GM12878 (cell line): ENCODE results near the gene P3H2. TPM values are rescaled to one million over a fixed set of nuclear protein-coding genes. Genes with fewer than 3 reads are reported as not detected.
A peak's percentile ranks its signal among the peaks of the same experiment; 100 is the strongest.

ENCODE experiments used
- ATAC-seq: fragments of 200-7000 bp; cut with Tn5 transposase; 3 replicates; pipeline ENCODE4 v1.9.1; 2020; ENCODE audit warnings: mild to moderate bottlenecking, moderate library complexity
- BruUV-seq: library from RNA; stranded (reverse); fragments of 400-500 nt; replicated peaks from 2 replicates; lab custom pipeline; 2021; lab: Mats Ljungman, UMichigan
- CTCF ChIA-PET: fragments of 300-600 bp; sonication (Branson Sonifier 250); formaldehyde crosslinking; extraction: SDS; loops from one replicate; lab custom pipeline; 2021; ENCODE audit warnings: inconsistent platforms; lab: Yijun Ruan, JAX
- POLR2A ChIA-PET: fragments of 350-600 bp; formaldehyde crosslinking; extraction: SDS; loops from one replicate; lab custom pipeline; 2021; ENCODE audit warnings: inconsistent platforms; lab: Charles Lee
- RAD21 ChIA-PET: fragments of 300-600 bp; sonication (Branson Sonifier 250); formaldehyde crosslinking; loops from one replicate; lab custom pipeline; 2023; ENCODE audit warnings: antibody characterized with exemption; ENCODE audit not compliant: unreplicated experiment; lab: Charles Lee
- SMC1A ChIA-PET: fragments of 300-600 bp; sonication (Branson Sonifier 250); formaldehyde crosslinking; loops from one replicate; lab custom pipeline; 2023; ENCODE audit not compliant: unreplicated experiment, uncharacterized antibody; lab: Charles Lee
- DNase-seq: peaks from one replicate; pipeline ENCODE4 v3.0.0-alpha.2; 2011; ENCODE audit warnings: low read depth, low spot score
- FAIRE-seq: peaks from 3 replicates; lab custom pipeline; 2011; peaks lifted over from hg19 to GRCh38; lab: Jason Lieb, UNC
- H2AFZ ChIP-seq: 2 replicates; pipeline ENCODE4 v1.6.0; 2011; ENCODE audit warnings: low read depth, low read length, control low read depth; ENCODE audit not compliant: control insufficient read depth
- H3K27ac ChIP-seq: 2 replicates; pipeline ENCODE4 v1.5.1; 2011; ENCODE audit warnings: control low read depth; ENCODE audit not compliant: control insufficient read depth, insufficient read depth
- H3K27me3 ChIP-seq, 2 experiments: replicated peaks in 1 of 2; 2 replicates each; pipeline versions ENCODE4 v1.6.0 to v1.6.1; 2011; ENCODE audit warnings: low read length in 1 of 2; ENCODE audit not compliant: control insufficient read depth in 2 of 2, insufficient read depth in 2 of 2
- H3K36me3 ChIP-seq, 2 experiments: 2 replicates each; pipeline ENCODE4 v1.5.1; 2011; ENCODE audit warnings: low read length in 1 of 2; ENCODE audit not compliant: control insufficient read depth in 2 of 2, insufficient read depth in 2 of 2
- H3K4me1 ChIP-seq: 2 replicates; pipeline ENCODE4 v1.6.1; 2011; ENCODE audit warnings: mild to moderate bottlenecking, low read length, moderate library complexity, mixed read lengths; ENCODE audit not compliant: control insufficient read depth, insufficient read depth
- H3K4me2 ChIP-seq: 2 replicates; pipeline ENCODE4 v1.6.0; 2011; ENCODE audit warnings: control low read depth; ENCODE audit not compliant: control insufficient read depth, insufficient read depth
- H3K4me3 ChIP-seq: fragments of 200-600 bp; sonication (generic); 2 replicates; pipeline ENCODE4 v1.5.1; 2016
- H3K79me2 ChIP-seq: 2 replicates; pipeline ENCODE4 v1.6.0; 2011; ENCODE audit warnings: low read length; ENCODE audit not compliant: control insufficient read depth, insufficient read depth
- H3K9ac ChIP-seq: 2 replicates; pipeline ENCODE4 v1.8.0; 2011; ENCODE audit warnings: low read length, control low read depth, mixed read lengths; ENCODE audit not compliant: control insufficient read depth, insufficient read depth
- H3K9me3 ChIP-seq: replicated peaks from 3 replicates; pipeline ENCODE4 v1.5.1; 2011; ENCODE audit warnings: mild to moderate bottlenecking, low read length; ENCODE audit not compliant: control insufficient read depth, insufficient read depth
- H4K20me1 ChIP-seq: 2 replicates; pipeline ENCODE4 v1.6.0; 2011; ENCODE audit not compliant: control insufficient read depth, insufficient read depth
- LARP7 ChIP-seq: fragments of 450-650 bp; IDR thresholded peaks from 2 replicates; pipeline ENCODE4 v1.6.1; 2017; ENCODE audit warnings: mild to moderate bottlenecking
- MYC ChIP-seq: IDR thresholded peaks from 2 replicates; pipeline ENCODE4 v1.6.1; 2011; ENCODE audit warnings: mild to moderate bottlenecking, low read length, moderate library complexity, inconsistent platforms; ENCODE audit not compliant: insufficient read depth, insufficient replicate concordance, insufficient read length, severe bottlenecking
- NFIC ChIP-seq: IDR thresholded peaks from 2 replicates; pipeline ENCODE4 v1.6.1; 2012; ENCODE audit warnings: low read depth, mild to moderate bottlenecking, inconsistent platforms, low read length, moderate library complexity
- NR2C1 ChIP-seq: fragments of 450-650 bp; IDR thresholded peaks from 2 replicates; pipeline ENCODE4 v1.6.1; 2017; ENCODE audit warnings: antibody characterized with exemption, mild to moderate bottlenecking, moderate library complexity
- RAD21 ChIP-seq: IDR thresholded peaks from 2 replicates; pipeline ENCODE4 v1.6.1; 2011; ENCODE audit warnings: mild to moderate bottlenecking, low read depth, low read length, moderate library complexity; ENCODE audit not compliant: insufficient read depth
- SMC3 ChIP-seq: IDR thresholded peaks from 2 replicates; pipeline ENCODE4 v1.6.1; 2011; ENCODE audit warnings: low read length, improper control_type of control experiment, borderline replicate concordance
- SREBF1 ChIP-seq: IDR thresholded peaks from 2 replicates; pipeline ENCODE4 v1.6.1; 2012; ENCODE audit warnings: mild to moderate bottlenecking, low read length
- TCF12 ChIP-seq: IDR thresholded peaks from 2 replicates; pipeline ENCODE4 v1.6.1; 2011; ENCODE audit warnings: low read depth, mild to moderate bottlenecking, low read length
- YY1 ChIP-seq: IDR thresholded peaks from 2 replicates; pipeline ENCODE4 v1.6.1; 2011; ENCODE audit warnings: low read depth, mild to moderate bottlenecking, low read length
- ZNF274 ChIP-seq: IDR thresholded peaks from one replicate; pipeline ENCODE4 v1.8.0; 2011; ENCODE audit not compliant: insufficient read length, insufficient read depth
- WGBS: methylation state at CpG from one replicate; pipeline ENCODE4 v1.1.6; 2016; ENCODE audit warnings: low lambda C conversion rate; ENCODE audit not compliant: insufficient replicate concordance, insufficient coverage; ENCODE audit errors: missing lambda C conversion rate; 5-methylcytosine and 5-hydroxymethylcytosine counted together
- in situ Hi-C: fragments of 300-500 bp; cut with MboI; formaldehyde crosslinking; loops from 9 replicates; pipeline ENCODE4 v1.14.3; 2018; ENCODE audit warnings: mixed read lengths
- intact Hi-C: fragments of 100-400 bp; cut with micrococcal nuclease; formaldehyde crosslinking; loops from one replicate; pipeline ENCODE4 v1.14.2; 2022; ENCODE audit not compliant: unreplicated experiment
- polyA plus RNA-seq, 11 experiments: library from polyadenylated mRNA; depleted of rRNA in 4 of 11; unstranded in 6 of 11; stranded (reverse) in 5 of 11; fragments of >200 nt; fragmentation: Nextera tagmentation in 4 of 11; fragmentation: Illumina TruSeq in 1 of 11; extraction: Ambion mirVana in 4 of 11; extraction: Trizol in 1 of 11; gene quantifications; 1 replicate in 1 of 11; 2 replicates in 10 of 11; pipeline versions ENCODE4 v1.2.1 to v1.2.3, GENCODE V29; 2011 to 2016; ENCODE audit warnings: inconsistent platforms in 2 of 11, missing spikeins in 2 of 11, low read depth in 1 of 11
- total RNA-seq, 4 experiments: library from RNA; depleted of rRNA in 3 of 4; stranded (reverse); fragments of >200 nt in 3 of 4; fragmentation: Illumina TruSeq in 1 of 4; extraction: Trizol in 1 of 4; gene quantifications; 2 replicates each; pipeline versions ENCODE4 v1.2.1 to v1.2.3, GENCODE V29; 2013 to 2021
- TF ChIP-seq, protein P1 (sequence below): fragments of 450-650 bp; IDR thresholded peaks from 2 replicates; pipeline ENCODE4 v1.6.1; 2017; ENCODE audit warnings: mild to moderate bottlenecking
- TF ChIP-seq, protein P2 (sequence below), 3 experiments: IDR thresholded peaks in 2 of 3; conservative IDR thresholded peaks in 1 of 3; 2 replicates each; pipeline ENCODE4 v1.5.1; 2011; ENCODE audit warnings: low read depth in 3 of 3, low read length in 3 of 3, mild to moderate bottlenecking in 3 of 3, control low read depth in 2 of 3, moderate library complexity in 2 of 3, inconsistent platforms in 1 of 3, mixed read lengths in 1 of 3; ENCODE audit not compliant: control insufficient read depth in 2 of 3, insufficient read depth in 1 of 3; ENCODE audit errors: extremely low read depth in 1 of 3
- TF ChIP-seq, protein P3 (sequence below): fragments of 450-650 bp; formaldehyde crosslinking; IDR thresholded peaks from 2 replicates; pipeline ENCODE4 v1.5.0; 2022; ENCODE audit warnings: mild to moderate bottlenecking, missing genetic modification characterization

P3H2 gene
- total and polyA plus RNA-seq, 10 of the 15 experiments (the other 5 are each of a cell fraction or from before 2014, with no cell fraction given): 27.0 to 97.6 (median 83.2) TPM

DNA sequence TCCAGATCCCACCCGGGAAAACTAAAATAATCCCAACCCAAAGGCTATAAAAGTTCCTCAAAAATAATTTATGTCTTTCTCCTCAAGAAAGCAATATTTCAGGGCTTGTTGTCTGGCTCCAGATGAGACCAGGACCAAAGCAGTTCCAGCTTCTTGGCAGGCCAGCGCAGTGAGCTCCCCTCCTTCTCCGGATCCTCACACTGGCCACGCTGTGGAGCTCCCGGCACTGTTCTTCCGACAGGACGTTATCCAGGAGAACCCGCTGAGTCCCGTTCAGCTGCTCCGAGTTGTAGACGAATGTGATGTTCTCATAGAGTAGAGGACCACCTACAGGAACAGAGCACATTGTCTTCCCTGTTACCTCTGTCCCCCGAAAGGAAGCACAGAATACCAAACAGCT lies 146.3 kb downstream of the P3H2 start (continued):
- TF ChIP-seq, protein P1, sequence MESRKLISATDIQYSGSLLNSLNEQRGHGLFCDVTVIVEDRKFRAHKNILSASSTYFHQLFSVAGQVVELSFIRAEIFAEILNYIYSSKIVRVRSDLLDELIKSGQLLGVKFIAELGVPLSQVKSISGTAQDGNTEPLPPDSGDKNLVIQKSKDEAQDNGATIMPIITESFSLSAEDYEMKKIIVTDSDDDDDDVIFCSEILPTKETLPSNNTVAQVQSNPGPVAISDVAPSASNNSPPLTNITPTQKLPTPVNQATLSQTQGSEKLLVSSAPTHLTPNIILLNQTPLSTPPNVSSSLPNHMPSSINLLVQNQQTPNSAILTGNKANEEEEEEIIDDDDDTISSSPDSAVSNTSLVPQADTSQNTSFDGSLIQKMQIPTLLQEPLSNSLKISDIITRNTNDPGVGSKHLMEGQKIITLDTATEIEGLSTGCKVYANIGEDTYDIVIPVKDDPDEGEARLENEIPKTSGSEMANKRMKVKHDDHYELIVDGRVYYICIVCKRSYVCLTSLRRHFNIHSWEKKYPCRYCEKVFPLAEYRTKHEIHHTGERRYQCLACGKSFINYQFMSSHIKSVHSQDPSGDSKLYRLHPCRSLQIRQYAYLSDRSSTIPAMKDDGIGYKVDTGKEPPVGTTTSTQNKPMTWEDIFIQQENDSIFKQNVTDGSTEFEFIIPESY: no peak
- no peak for TF ChIP-seq LARP7
- TF ChIP-seq MYC: no peak
- no peak for TF ChIP-seq ZNF274
- TF ChIP-seq, protein P2, sequence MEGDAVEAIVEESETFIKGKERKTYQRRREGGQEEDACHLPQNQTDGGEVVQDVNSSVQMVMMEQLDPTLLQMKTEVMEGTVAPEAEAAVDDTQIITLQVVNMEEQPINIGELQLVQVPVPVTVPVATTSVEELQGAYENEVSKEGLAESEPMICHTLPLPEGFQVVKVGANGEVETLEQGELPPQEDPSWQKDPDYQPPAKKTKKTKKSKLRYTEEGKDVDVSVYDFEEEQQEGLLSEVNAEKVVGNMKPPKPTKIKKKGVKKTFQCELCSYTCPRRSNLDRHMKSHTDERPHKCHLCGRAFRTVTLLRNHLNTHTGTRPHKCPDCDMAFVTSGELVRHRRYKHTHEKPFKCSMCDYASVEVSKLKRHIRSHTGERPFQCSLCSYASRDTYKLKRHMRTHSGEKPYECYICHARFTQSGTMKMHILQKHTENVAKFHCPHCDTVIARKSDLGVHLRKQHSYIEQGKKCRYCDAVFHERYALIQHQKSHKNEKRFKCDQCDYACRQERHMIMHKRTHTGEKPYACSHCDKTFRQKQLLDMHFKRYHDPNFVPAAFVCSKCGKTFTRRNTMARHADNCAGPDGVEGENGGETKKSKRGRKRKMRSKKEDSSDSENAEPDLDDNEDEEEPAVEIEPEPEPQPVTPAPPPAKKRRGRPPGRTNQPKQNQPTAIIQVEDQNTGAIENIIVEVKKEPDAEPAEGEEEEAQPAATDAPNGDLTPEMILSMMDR (IDR thresholded peaks at IDR 0.05 in 2 of 3, conservative IDR thresholded peaks at IDR 0.05 in 1 of 3; ENCODE audit: control insufficient read depth in 2 of 3, extremely low read depth in 1 of 3, insufficient read depth in 1 of 3, low read depth in 3 of 3, low read length in 3 of 3): no peak
- TF ChIP-seq SREBF1: no peak

DNA sequence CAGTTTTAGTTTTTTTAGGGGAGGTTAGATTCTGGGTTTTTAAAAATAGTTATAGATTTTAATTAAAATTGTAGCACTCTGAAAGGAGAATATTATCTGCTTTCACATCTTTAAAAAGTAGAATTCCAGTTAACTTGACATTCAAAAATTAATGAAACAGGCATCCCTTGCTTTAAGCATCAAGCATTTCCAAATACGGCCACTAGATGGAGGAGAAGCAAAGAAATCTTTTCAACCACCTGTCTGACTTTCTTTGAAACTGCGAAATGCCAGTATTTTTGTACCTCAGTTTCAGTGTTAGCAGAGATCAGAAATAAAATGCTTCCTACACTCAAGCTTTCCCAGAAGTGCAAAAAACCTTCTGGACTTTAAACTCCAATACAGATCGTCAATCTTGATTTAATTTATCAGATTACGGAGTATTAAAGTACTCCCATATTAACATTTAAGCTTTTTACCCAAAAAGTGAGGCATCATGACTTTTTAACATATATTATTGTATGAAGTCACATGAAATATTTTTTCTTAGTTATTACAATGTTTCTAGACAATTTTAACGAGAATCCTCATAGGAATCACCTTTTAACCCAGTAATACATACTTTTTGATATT lies 153.3 kb downstream of the P3H2 start:
- intact Hi-C loops (loop anchor here (1.0 to 5.0 kb wide), 7 partner anchors 130 to 1085 kb away; no protein-coding TSS in a partner anchor), in situ Hi-C loops (loop anchor here (10.0 kb wide), 2 partner anchors 357 to 417 kb away; partner anchors contain the start of genes CLDN1 and CLDN16)
- ATAC-seq (peak; percentile 89), DNase-seq (no peak), FAIRE-seq (peak; percentile 75)
- WGBS: 8% methylated on average over 5 of the region's 5 CpGs
- SMC1A ChIA-PET: interaction anchor here (0.6 to 3.7 kb wide), 39 partner anchors 11 to 729 kb away, joined by 3 to 28 read pairs (median 4); partner anchors contain the start of genes CLDN1 and P3H2
- Histone ChIP-seq H3K9ac (no peak overlapping the region), H3K4me1 (no peaks in the 10 kb centered on the region), H3K4me2 (no peak overlapping the region), H3K27me3 (no peaks in the 10 kb centered on the region), H3K79me2 (no peaks in the 10 kb centered on the region), H2AFZ (no peak overlapping the region), H3K27ac (no peak overlapping the region), H3K9me3 (no peaks in the 10 kb centered on the region), H3K36me3 (no peaks in the 10 kb centered on the region), H4K20me1 (no peaks in the 10 kb centered on the region), H3K4me3 (no peak overlapping the region)
- no TSS peak for BruUV-seq
- POLR2A ChIA-PET: no interaction called here
- RAD21 ChIA-PET: interaction anchor here (0.7 to 2.8 kb wide), 19 partner anchors 13 to 729 kb away, joined by 3 to 22 read pairs (median 4); partner anchors contain the start of gene P3H2
- CTCF ChIA-PET: interaction anchor here (0.6 to 5.6 kb wide), 50 partner anchors 8 to 1083 kb away, joined by 3 to 45 read pairs (median 4); partner anchors contain the start of genes CLDN1 and P3H2
- TF ChIP-seq NR2C1 (no peak), RAD21 (peak; percentile 93), NFIC (0 out of 2 replicates have a peak, but pooled peaks have one; percentile 14), TCF12 (0 out of 2 replicates have a peak, but pooled peaks have one; percentile 17), YY1 (0 out of 2 replicates have a peak, but pooled peaks have one; percentile 29), SMC3 (peak; percentile 84; the same call in 1 of the 2 replicates)
- TF ChIP-seq, protein P3, sequence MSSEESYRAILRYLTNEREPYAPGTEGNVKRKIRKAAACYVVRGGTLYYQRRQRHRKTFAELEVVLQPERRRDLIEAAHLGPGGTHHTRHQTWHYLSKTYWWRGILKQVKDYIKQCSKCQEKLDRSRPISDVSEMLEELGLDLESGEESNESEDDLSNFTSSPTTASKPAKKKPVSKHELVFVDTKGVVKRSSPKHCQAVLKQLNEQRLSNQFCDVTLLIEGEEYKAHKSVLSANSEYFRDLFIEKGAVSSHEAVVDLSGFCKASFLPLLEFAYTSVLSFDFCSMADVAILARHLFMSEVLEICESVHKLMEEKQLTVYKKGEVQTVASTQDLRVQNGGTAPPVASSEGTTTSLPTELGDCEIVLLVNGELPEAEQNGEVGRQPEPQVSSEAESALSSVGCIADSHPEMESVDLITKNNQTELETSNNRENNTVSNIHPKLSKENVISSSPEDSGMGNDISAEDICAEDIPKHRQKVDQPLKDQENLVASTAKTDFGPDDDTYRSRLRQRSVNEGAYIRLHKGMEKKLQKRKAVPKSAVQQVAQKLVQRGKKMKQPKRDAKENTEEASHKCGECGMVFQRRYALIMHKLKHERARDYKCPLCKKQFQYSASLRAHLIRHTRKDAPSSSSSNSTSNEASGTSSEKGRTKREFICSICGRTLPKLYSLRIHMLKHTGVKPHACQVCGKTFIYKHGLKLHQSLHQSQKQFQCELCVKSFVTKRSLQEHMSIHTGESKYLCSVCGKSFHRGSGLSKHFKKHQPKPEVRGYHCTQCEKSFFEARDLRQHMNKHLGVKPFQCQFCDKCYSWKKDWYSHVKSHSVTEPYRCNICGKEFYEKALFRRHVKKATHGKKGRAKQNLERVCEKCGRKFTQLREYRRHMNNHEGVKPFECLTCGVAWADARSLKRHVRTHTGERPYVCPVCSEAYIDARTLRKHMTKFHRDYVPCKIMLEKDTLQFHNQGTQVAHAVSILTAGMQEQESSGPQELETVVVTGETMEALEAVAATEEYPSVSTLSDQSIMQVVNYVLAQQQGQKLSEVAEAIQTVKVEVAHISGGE: no peak
